Esophagus squamous epithelium (tissue), 5 donors: ENCODE results near the gene RARRES2. TPM values are rescaled to one million over a fixed set of nuclear protein-coding genes. Genes with fewer than 3 reads are reported as not detected.

Experiments
- DNase-seq: peaks from one replicate; lab custom pipeline; 2025; lab: John Stamatoyannopoulos, UW
- H3K27ac ChIP-seq, 4 donors: fragments of 200-600 bp; sonication (generic); one replicate each; pipeline ENCODE4 v1.5.1; 2016 to 2019; ENCODE audit warnings: mild to moderate bottlenecking in 1 of 4
- H3K27me3 ChIP-seq, 4 donors: fragments of 200-600 bp; sonication (generic); 1 replicate in 3 of 4; 2 replicates in 1 of 4; pipeline versions ENCODE4 v1.5.1 to v1.6.0; 2017 to 2021; ENCODE audit warnings: antibody characterized with exemption in 1 of 4
- H3K36me3 ChIP-seq, 3 donors: fragments of 200-600 bp; sonication (generic); one replicate each; pipeline ENCODE4 v1.5.1; 2016 to 2019
- H3K4me1 ChIP-seq, 3 donors: fragments of 200-600 bp; sonication (generic); one replicate each; pipeline ENCODE4 v1.5.1; 2017 to 2019
- H3K4me3 ChIP-seq, 4 donors: fragments of 200-600 bp; sonication (generic); 1 replicate in 3 of 4; 2 replicates in 1 of 4; pipeline ENCODE4 v1.5.1; 2016 to 2019; ENCODE audit warnings: mild to moderate bottlenecking in 2 of 4, moderate library complexity in 1 of 4
- H3K9me3 ChIP-seq, 3 donors: fragments of 200-600 bp; sonication (generic); one replicate each; pipeline ENCODE4 v1.5.1; 2016 to 2019
- CTCF ChIP-seq, 6 experiments: fragments of 450-650 bp in 4 of 6; fragments of 200-600 bp in 2 of 6; sonication (generic) in 2 of 6; IDR thresholded peaks; one replicate each; pipeline ENCODE4 v1.5.1; 2016 to 2019; ENCODE audit warnings: antibody characterized with exemption in 6 of 6, mild to moderate bottlenecking in 4 of 6, moderate library complexity in 4 of 6
- POLR2A ChIP-seq, 4 donors: fragments of 450-650 bp; IDR thresholded peaks; one replicate each; pipeline ENCODE4 v1.6.1; 2017; ENCODE audit warnings: antibody characterized with exemption in 4 of 4, mild to moderate bottlenecking in 4 of 4, moderate library complexity in 3 of 4
- WGBS, 2 donors: methylation state at CpG; one replicate each; pipeline ENCODE4 v1.1.5; 2018; 5-methylcytosine and 5-hydroxymethylcytosine counted together
- intact Hi-C: fragments of 100-400 bp; cut with DNase I; formaldehyde crosslinking; loops from one replicate; pipeline ENCODE4 v1.15.0; 2022
- total RNA-seq, 4 donors: library from RNA; depleted of rRNA; stranded (reverse); fragments of >200 nt; gene quantifications; one replicate each; pipeline ENCODE4 v1.1.0, GENCODE V29; 2016
- donor health status: DM: yes; HTN: yes; CAD: no.

Gene RARRES2
- 100 to 1,000 TPM in 1 of 4 donors, 10 to 100 TPM in 1, 1 to 10 TPM in 2; 1.1 to 111 (median 14.9) TPM for total RNA-seq

GRCh38 chr7:150341263-150342120 lies at the start of gene RARRES2:
RARRES2 (minus strand) TSS chr7:150341629; CDS start chr7:150340609, 1,020 bp downstream.
- peaks cover 18 to 57% (median 29%) of the 10 kb centered on the region in 3 donors for H3K4me1 ChIP-seq
- H3K36me3 ChIP-seq = peaks cover 0 to 15% (median 0%) of the 10 kb centered on the region in 3 donors
- WGBS, 2 donors = 9 to 42% methylated on average over 9 to 23 of the region's 49 CpGs
- peak within 1 kb of the TSS; percentile 26 to 68 (median 52) for H3K4me3 ChIP-seq
- H3K9me3 ChIP-seq = peaks cover 0 to 5% (median 0%) of the 10 kb centered on the region in 3 donors
- peaks cover 0 to 33% (median 6%) of the 10 kb centered on the region in 4 donors for H3K27me3 ChIP-seq
- H3K27ac ChIP-seq = peak within 1 kb of the TSS; percentile 70 to 88 (median 76)
- no peak for DNase-seq
- TF ChIP-seq CTCF (IDR thresholded peaks at IDR 0.05) = no peak
- TF ChIP-seq POLR2A (IDR thresholded peaks at IDR 0.05) = peak in 1 of 4 donors; percentile 11
- intact Hi-C loops = no loop called here

- WGBS, 2 donors = 79 to 88% methylated on average over 5 to 7 of the region's 7 CpGs
These were observed 48.8 kb upstream of the RARRES2 start for GRCh38 chr7:150390205-150390604.

GRCh38 chr7:150389532-150389816 lies 48.0 kb upstream of the RARRES2 start:
- no peak overlapping the region for H3K27ac ChIP-seq
- TF ChIP-seq CTCF (IDR thresholded peaks at IDR 0.05) (no peak), POLR2A (IDR thresholded peaks at IDR 0.05) (no peak)
- no peaks in the 10 kb centered on the region for H3K27me3 ChIP-seq
- intact Hi-C loops = no loop called here
- 68% methylated on average over 3 of the region's 5 CpGs; no CpG with 5 or more reads in 1 of the 2 donors for WGBS, 2 donors
- H3K9me3 ChIP-seq = no peaks in the 10 kb centered on the region
- no peak overlapping the region for H3K4me3 ChIP-seq
- peaks cover 0 to 7% (median 0%) of the 10 kb centered on the region in 3 donors for H3K36me3 ChIP-seq
- no peak for DNase-seq
- peaks cover 0 to 11% (median 0%) of the 10 kb centered on the region in 3 donors for H3K4me1 ChIP-seq

More at GRCh38 chr7:150390205-150390604, 48.8 kb upstream of the RARRES2 start:
- Histone ChIP-seq H3K4me1 (peaks cover 0 to 9% (median 0%) of the 10 kb centered on the region in 3 donors), H3K36me3 (peaks cover 0 to 7% (median 0%) of the 10 kb centered on the region in 3 donors), H3K4me3 (no peak overlapping the region), H3K9me3 (no peaks in the 10 kb centered on the region), H3K27me3 (no peaks in the 10 kb centered on the region), H3K27ac (no peak overlapping the region)
- TF ChIP-seq CTCF (IDR thresholded peaks at IDR 0.05) = no peak
- no peak for TF ChIP-seq POLR2A (IDR thresholded peaks at IDR 0.05)
- DNase-seq = no peak
- intact Hi-C loops = no loop called here

- H3K4me3 ChIP-seq = no peak overlapping the region
- H3K27me3 ChIP-seq = no peaks in the 10 kb centered on the region
- H3K27ac ChIP-seq = peak overlapping the region in 3 of 4 donors; percentile 22 to 37 (median 34)
- peaks cover 0 to 17% (median 0%) of the 10 kb centered on the region in 3 donors for H3K4me1 ChIP-seq
- peaks cover 0 to 7% (median 0%) of the 10 kb centered on the region in 3 donors for H3K36me3 ChIP-seq
- DNase-seq = no peak
- intact Hi-C loops = no loop called here
- peak in 5 of 6 experiments; percentile 49 to 55 (median 52) for TF ChIP-seq CTCF (IDR thresholded peaks at IDR 0.05)
- no peak for TF ChIP-seq POLR2A (IDR thresholded peaks at IDR 0.05)
- 55 to 63% methylated on average over 6 to 10 of the region's 20 CpGs for WGBS, 2 donors
- H3K9me3 ChIP-seq = no peaks in the 10 kb centered on the region
These were observed 47.5 kb upstream of the RARRES2 start for GRCh38 chr7:150388709-150389531.
